Transverse colon (tissue), 4 donors: ENCODE results near the gene GCDH. TPM values are rescaled to one million over a fixed set of nuclear protein-coding genes. Genes with fewer than 3 reads are reported as not detected.

Experiments
- DNase-seq: peaks from one replicate; pipeline ENCODE4 v3.0.0-alpha.2; 2019
- H3K27ac ChIP-seq, 4 donors: fragments of 200-600 bp; sonication (generic); 2 replicates each; pipeline ENCODE4 v1.5.1; 2016 to 2018; ENCODE audit warnings: inconsistent platforms in 4 of 4
- H3K27me3 ChIP-seq: fragments of 200-600 bp; sonication (generic); 2 replicates; pipeline ENCODE4 v1.5.1; 2017; ENCODE audit warnings: inconsistent platforms
- H3K36me3 ChIP-seq, 4 donors: fragments of 200-600 bp; sonication (generic); 2 replicates each; pipeline ENCODE4 v1.5.1; 2017 to 2019; ENCODE audit warnings: inconsistent platforms in 4 of 4
- H3K4me1 ChIP-seq, 4 donors: fragments of 200-600 bp; sonication (generic); 2 replicates each; pipeline ENCODE4 v1.5.1; 2017 to 2020; ENCODE audit warnings: inconsistent platforms in 4 of 4
- H3K4me3 ChIP-seq, 4 donors: fragments of 200-600 bp; sonication (generic); 1 replicate in 1 of 4; 2 replicates in 3 of 4; pipeline versions ENCODE4 v1.5.1 to v1.6.1; 2017 to 2019; ENCODE audit warnings: inconsistent platforms in 4 of 4
- H3K9me3 ChIP-seq, 2 donors: fragments of 200-600 bp; sonication (generic); 2 replicates each; pipeline ENCODE4 v1.5.1; 2017 to 2019; ENCODE audit warnings: inconsistent platforms in 2 of 2
- CTCF ChIP-seq, 5 experiments: fragments of 200-600 bp in 3 of 5; fragments of 450-650 bp in 2 of 5; sonication (generic) in 3 of 5; IDR thresholded peaks; 1 replicate in 2 of 5; 2 replicates in 3 of 5; pipeline ENCODE4 v1.5.1; 2016 to 2017; ENCODE audit warnings: antibody characterized with exemption in 5 of 5, inconsistent platforms in 3 of 5, mild to moderate bottlenecking in 2 of 5, moderate library complexity in 1 of 5
- EP300 ChIP-seq: sonication (generic); formaldehyde crosslinking; IDR thresholded peaks from one replicate; pipeline ENCODE4 v1.6.1; 2017; ENCODE audit warnings: antibody characterized with exemption, low read depth
- POLR2A ChIP-seq: fragments of 450-650 bp; IDR thresholded peaks from one replicate; pipeline ENCODE4 v1.6.1; 2016; ENCODE audit warnings: antibody characterized with exemption, mild to moderate bottlenecking, moderate library complexity
- POLR2AphosphoS5 ChIP-seq, 3 donors: sonication (generic); formaldehyde crosslinking; IDR thresholded peaks; one replicate each; pipeline ENCODE4 v1.6.1; 2016; ENCODE audit warnings: antibody characterized with exemption in 3 of 3
- WGBS, 2 donors: methylation state at CpG; one replicate each; pipeline ENCODE4 v1.1.5; 2018; ENCODE audit warnings: low coverage in 1 of 2; 5-methylcytosine and 5-hydroxymethylcytosine counted together
- in situ Hi-C, 4 donors: fragments of 200-750 bp; cut with MboI; loops; one replicate each; pipeline versions ENCODE4 v1.15.0 to v1.15.1; 2017; ENCODE audit warnings: low sequenced_read_pairs in 3 of 4, low pct_ligation_motif_present in 1 of 4, low pct_unique_long_range_greater_than_20kb in 1 of 4
- intact Hi-C: fragments of 100-400 bp; cut with DNase I; formaldehyde crosslinking; loops from one replicate; pipeline ENCODE4 v1.15.1; 2023; ENCODE audit warnings: low total_unique reads
- total RNA-seq, 4 donors: library from RNA; depleted of rRNA; stranded (reverse); fragments of >200 nt; gene quantifications; one replicate each; pipeline ENCODE4 v1.1.0, GENCODE V29; 2016

GCDH gene
- total RNA-seq, 4 donors from 2014 or later, result 1.9 to 43.4 (median 33.2) TPM

- H3K4me1 ChIP-seq, result peaks cover 0 to 3% (median 0%) of the 10 kb centered on the region in 4 donors
- intact Hi-C loops, result no loop called here
Measured at GRCh38 chr19:12924621-12925310, 33.8 kb downstream of the GCDH start.

GRCh38 chr19:12930002-12930645, 39.2 kb downstream of the GCDH start:
- no peak overlapping the region for H3K4me3 ChIP-seq
- TF ChIP-seq POLR2AphosphoS5 (IDR thresholded peaks at IDR 0.05) (no peak), EP300 (no peak), CTCF (IDR thresholded peaks at IDR 0.05) (no peak), POLR2A (no peak)
- H3K27me3 ChIP-seq, result no peaks in the 10 kb centered on the region
- WGBS, 2 donors, result 93% methylated on average over 19 of the region's 19 CpGs; no CpG with 5 or more reads in 1 of the 2 donors
- DNase-seq, result no peak
- in situ Hi-C loops (no loop called here), intact Hi-C loops (no loop called here)
- H3K36me3 ChIP-seq, result peaks cover 0 to 43% (median 11%) of the 10 kb centered on the region in 4 donors
- H3K27ac ChIP-seq, result no peak overlapping the region
- H3K4me1 ChIP-seq, result peaks cover 6 to 19% (median 12%) of the 10 kb centered on the region in 4 donors
- no peaks in the 10 kb centered on the region for H3K9me3 ChIP-seq

More at GRCh38 chr19:12924621-12925310, 33.8 kb downstream of the GCDH start:
- TF ChIP-seq POLR2AphosphoS5 (IDR thresholded peaks at IDR 0.05) (no peak), POLR2A (no peak), EP300 (no peak), CTCF (IDR thresholded peaks at IDR 0.05) (no peak)
- peaks cover 0 to 63% (median 26%) of the 10 kb centered on the region in 4 donors for H3K36me3 ChIP-seq
- H3K27ac ChIP-seq, result no peak overlapping the region
- in situ Hi-C loops, result no loop called here
- H3K9me3 ChIP-seq, result no peaks in the 10 kb centered on the region
- 96 to 100% methylated on average over 1 to 29 of the region's 29 CpGs for WGBS, 2 donors
- no peaks in the 10 kb centered on the region for H3K27me3 ChIP-seq
- H3K4me3 ChIP-seq, result no peak overlapping the region
- DNase-seq, result no peak

GRCh38 chr19:12932392-12933286, 41.7 kb downstream of the GCDH start:
- Histone ChIP-seq H3K9me3 (no peaks in the 10 kb centered on the region), H3K27ac (peak overlapping the region; percentile 81 to 91 (median 85)), H3K4me3 (peak overlapping the region; percentile 70 to 99 (median 86)), H3K27me3 (no peaks in the 10 kb centered on the region), H3K36me3 (peaks cover 0 to 22% (median 3%) of the 10 kb centered on the region in 4 donors), H3K4me1 (peaks cover 11 to 23% (median 15%) of the 10 kb centered on the region in 4 donors)
- in situ Hi-C loops (no loop called here), intact Hi-C loops (no loop called here)
- no peak for DNase-seq
- no peak for TF ChIP-seq POLR2AphosphoS5 (IDR thresholded peaks at IDR 0.05)
- no peak for TF ChIP-seq EP300
- TF ChIP-seq POLR2A, result no peak
- TF ChIP-seq CTCF (IDR thresholded peaks at IDR 0.05), result no peak
- WGBS, 2 donors, result 30 to 80% methylated on average over 2 to 16 of the region's 16 CpGs
